LNCaP clone FGC (cell line): Measurements from ENCODE around the gene KRTAP5-6.

Source experiments
- DNase-seq: peaks from one replicate; pipeline ENCODE4 v3.0.0-alpha.2; 2011; ENCODE audit warnings: low read depth
- H3K4me3 ChIP-seq: 2 replicates; pipeline ENCODE4 v1.5.1; 2011; ENCODE audit warnings: mild to moderate bottlenecking, low read depth, low read length, control low read depth
- CTCF ChIP-seq: IDR thresholded peaks from 2 replicates; pipeline ENCODE4 v1.5.1; 2012; ENCODE audit warnings: mild to moderate bottlenecking; ENCODE audit not compliant: control insufficient read depth, insufficient read depth; ENCODE audit errors: extremely low read depth

The KRTAP5-6 gene

GRCh38 chr11:1718326-1718725, 21.3 kb downstream of the KRTAP5-6 start:
- TF ChIP-seq CTCF: no peak
- no peak for DNase-seq
- H3K4me3 ChIP-seq: no peak overlapping the region

GRCh38 chr11:1719781-1720180, 22.8 kb downstream of the KRTAP5-6 start:
- DNase-seq: no peak
- TF ChIP-seq CTCF: no peak
- no peak overlapping the region for H3K4me3 ChIP-seq

GRCh38 chr11:1727096-1727690, 30.2 kb downstream of the KRTAP5-6 start:
- TF ChIP-seq CTCF: no peak
- DNase-seq: no peak
- no peak overlapping the region for H3K4me3 ChIP-seq

GRCh38 chr11:1727861-1728260, 30.9 kb downstream of the KRTAP5-6 start:
- no peak overlapping the region for H3K4me3 ChIP-seq
- no peak for DNase-seq
- no peak for TF ChIP-seq CTCF

GRCh38 chr11:1728301-1728700, 31.3 kb downstream of the KRTAP5-6 start:
- TF ChIP-seq CTCF: no peak
- no peak for DNase-seq
- no peak overlapping the region for H3K4me3 ChIP-seq

GRCh38 chr11:1728931-1729691, 32.1 kb downstream of the KRTAP5-6 start:
- H3K4me3 ChIP-seq: no peak overlapping the region
- no peak for TF ChIP-seq CTCF
- DNase-seq: no peak

GRCh38 chr11:1729692-1730011, 32.7 kb downstream of the KRTAP5-6 start:
- DNase-seq: no peak
- no peak overlapping the region for H3K4me3 ChIP-seq
- no peak for TF ChIP-seq CTCF
